Measurements from ENCODE around the gene EFCAB6.

- TF ChIP-seq CTCF (IDR thresholded peaks at IDR 0.05) (no peak), POLR2A (IDR thresholded peaks at IDR 0.05) (no peak)
These were observed 291.5 kb downstream of the EFCAB6 start for GRCh38 chr22:43520632-43521039.

Data from Peyer's patch (tissue), 4 donors.